H1 (cell line): Measurements from ENCODE around the gene NEDD4. TPM values are rescaled to one million over a fixed set of nuclear protein-coding genes. Genes with fewer than 3 reads are reported as not detected.

Experiments used
- CHD1 ChIP-seq: IDR thresholded peaks from 2 replicates; pipeline ENCODE4 v1.6.1; 2012; ENCODE audit warnings: low read depth, low read length, improper control_type of control experiment
- CHD2 ChIP-seq: IDR thresholded peaks from 2 replicates; pipeline ENCODE4 v1.6.1; 2012; ENCODE audit warnings: low read length, improper control_type of control experiment
- GTF2F1 ChIP-seq: IDR thresholded peaks from 2 replicates; pipeline ENCODE4 v1.6.1; 2012; ENCODE audit warnings: low read depth, low read length, improper control_type of control experiment, borderline replicate concordance
- KDM4A ChIP-seq: IDR thresholded peaks from one replicate; pipeline ENCODE4 v1.7.1; 2012; ENCODE audit warnings: low read depth, mild to moderate bottlenecking, moderate library complexity, low read length, inconsistent platforms; ENCODE audit not compliant: severe bottlenecking
- KDM5A ChIP-seq: fragments of 200-600 bp; IDR thresholded peaks from 2 replicates; pipeline ENCODE4 v1.7.1; 2012; ENCODE audit warnings: mild to moderate bottlenecking, low read length, inconsistent platforms, mixed read lengths
- NANOG ChIP-seq: IDR thresholded peaks from 2 replicates; pipeline ENCODE4 v1.6.1; 2011; ENCODE audit warnings: low read length, low read depth, mild to moderate bottlenecking, inconsistent platforms; ENCODE audit not compliant: insufficient read depth, poor library complexity, severe bottlenecking
- PHF8 ChIP-seq: fragments of 200-600 bp; sonication (generic); conservative IDR thresholded peaks from 2 replicates; pipeline ENCODE4 v1.7.1; 2012; ENCODE audit warnings: low read depth, mild to moderate bottlenecking, inconsistent platforms, low read length, moderate library complexity
- SAP30 ChIP-seq: fragments of 300-600 bp; sonication (generic); IDR thresholded peaks from 2 replicates; pipeline ENCODE4 v1.7.1; 2012; ENCODE audit warnings: low read length, moderate library complexity, mild to moderate bottlenecking, inconsistent platforms; ENCODE audit not compliant: insufficient read depth, insufficient replicate concordance
- TCF12 ChIP-seq: IDR thresholded peaks from 2 replicates; pipeline ENCODE4 v1.6.1; 2011; ENCODE audit warnings: low read depth, mild to moderate bottlenecking, low read length
- ZNF274 ChIP-seq: IDR thresholded peaks from 2 replicates; pipeline ENCODE4 v1.7.0; 2012; ENCODE audit warnings: low read length, borderline replicate concordance; ENCODE audit errors: extremely low read depth
- polyA plus RNA-seq, 7 experiments: library from polyadenylated mRNA; depleted of rRNA in 3 of 7; stranded (reverse) in 5 of 7; unstranded in 2 of 7; fragments of >200 nt in 5 of 7; fragments of 200-250 nt in 2 of 7; gene quantifications; 1 replicate in 5 of 7; 2 replicates in 1 of 7; 4 replicates in 1 of 7; pipeline versions ENCODE4 v1.2.1 to v1.2.3, GENCODE V29; 2011 to 2013; ENCODE audit warnings: missing spikeins in 2 of 7, mixed read lengths in 2 of 7
- total RNA-seq: library from RNA; stranded (reverse); fragmentation: NEBNext Ultra II Directional; extraction: Animal tissue kit (Norgen Biotek cat#: 25700); gene quantifications from 2 replicates; pipeline ENCODE4 v1.2.1, GENCODE V29; 2021
- TF ChIP-seq, protein P1 (sequence below): fragments of 300-600 bp; sonication (generic); IDR thresholded peaks from 2 replicates; pipeline ENCODE4 v1.7.1; 2012; ENCODE audit warnings: low read length, moderate library complexity, mild to moderate bottlenecking, inconsistent platforms; ENCODE audit not compliant: insufficient replicate concordance
- TF ChIP-seq, protein P2 (sequence below): IDR thresholded peaks from 2 replicates; pipeline ENCODE4 v1.6.1; 2012; ENCODE audit warnings: inconsistent platforms

The NEDD4 gene
- total and polyA plus RNA-seq, 2 of the 8 experiments (the other 6 are each of a cell fraction or from before 2014, with no cell fraction given), result 0.95 to 3.9 TPM

GRCh38 chr15:55782901-55783300, 210.5 kb downstream of the NEDD4 start (continued):
- TF ChIP-seq, protein P1, sequence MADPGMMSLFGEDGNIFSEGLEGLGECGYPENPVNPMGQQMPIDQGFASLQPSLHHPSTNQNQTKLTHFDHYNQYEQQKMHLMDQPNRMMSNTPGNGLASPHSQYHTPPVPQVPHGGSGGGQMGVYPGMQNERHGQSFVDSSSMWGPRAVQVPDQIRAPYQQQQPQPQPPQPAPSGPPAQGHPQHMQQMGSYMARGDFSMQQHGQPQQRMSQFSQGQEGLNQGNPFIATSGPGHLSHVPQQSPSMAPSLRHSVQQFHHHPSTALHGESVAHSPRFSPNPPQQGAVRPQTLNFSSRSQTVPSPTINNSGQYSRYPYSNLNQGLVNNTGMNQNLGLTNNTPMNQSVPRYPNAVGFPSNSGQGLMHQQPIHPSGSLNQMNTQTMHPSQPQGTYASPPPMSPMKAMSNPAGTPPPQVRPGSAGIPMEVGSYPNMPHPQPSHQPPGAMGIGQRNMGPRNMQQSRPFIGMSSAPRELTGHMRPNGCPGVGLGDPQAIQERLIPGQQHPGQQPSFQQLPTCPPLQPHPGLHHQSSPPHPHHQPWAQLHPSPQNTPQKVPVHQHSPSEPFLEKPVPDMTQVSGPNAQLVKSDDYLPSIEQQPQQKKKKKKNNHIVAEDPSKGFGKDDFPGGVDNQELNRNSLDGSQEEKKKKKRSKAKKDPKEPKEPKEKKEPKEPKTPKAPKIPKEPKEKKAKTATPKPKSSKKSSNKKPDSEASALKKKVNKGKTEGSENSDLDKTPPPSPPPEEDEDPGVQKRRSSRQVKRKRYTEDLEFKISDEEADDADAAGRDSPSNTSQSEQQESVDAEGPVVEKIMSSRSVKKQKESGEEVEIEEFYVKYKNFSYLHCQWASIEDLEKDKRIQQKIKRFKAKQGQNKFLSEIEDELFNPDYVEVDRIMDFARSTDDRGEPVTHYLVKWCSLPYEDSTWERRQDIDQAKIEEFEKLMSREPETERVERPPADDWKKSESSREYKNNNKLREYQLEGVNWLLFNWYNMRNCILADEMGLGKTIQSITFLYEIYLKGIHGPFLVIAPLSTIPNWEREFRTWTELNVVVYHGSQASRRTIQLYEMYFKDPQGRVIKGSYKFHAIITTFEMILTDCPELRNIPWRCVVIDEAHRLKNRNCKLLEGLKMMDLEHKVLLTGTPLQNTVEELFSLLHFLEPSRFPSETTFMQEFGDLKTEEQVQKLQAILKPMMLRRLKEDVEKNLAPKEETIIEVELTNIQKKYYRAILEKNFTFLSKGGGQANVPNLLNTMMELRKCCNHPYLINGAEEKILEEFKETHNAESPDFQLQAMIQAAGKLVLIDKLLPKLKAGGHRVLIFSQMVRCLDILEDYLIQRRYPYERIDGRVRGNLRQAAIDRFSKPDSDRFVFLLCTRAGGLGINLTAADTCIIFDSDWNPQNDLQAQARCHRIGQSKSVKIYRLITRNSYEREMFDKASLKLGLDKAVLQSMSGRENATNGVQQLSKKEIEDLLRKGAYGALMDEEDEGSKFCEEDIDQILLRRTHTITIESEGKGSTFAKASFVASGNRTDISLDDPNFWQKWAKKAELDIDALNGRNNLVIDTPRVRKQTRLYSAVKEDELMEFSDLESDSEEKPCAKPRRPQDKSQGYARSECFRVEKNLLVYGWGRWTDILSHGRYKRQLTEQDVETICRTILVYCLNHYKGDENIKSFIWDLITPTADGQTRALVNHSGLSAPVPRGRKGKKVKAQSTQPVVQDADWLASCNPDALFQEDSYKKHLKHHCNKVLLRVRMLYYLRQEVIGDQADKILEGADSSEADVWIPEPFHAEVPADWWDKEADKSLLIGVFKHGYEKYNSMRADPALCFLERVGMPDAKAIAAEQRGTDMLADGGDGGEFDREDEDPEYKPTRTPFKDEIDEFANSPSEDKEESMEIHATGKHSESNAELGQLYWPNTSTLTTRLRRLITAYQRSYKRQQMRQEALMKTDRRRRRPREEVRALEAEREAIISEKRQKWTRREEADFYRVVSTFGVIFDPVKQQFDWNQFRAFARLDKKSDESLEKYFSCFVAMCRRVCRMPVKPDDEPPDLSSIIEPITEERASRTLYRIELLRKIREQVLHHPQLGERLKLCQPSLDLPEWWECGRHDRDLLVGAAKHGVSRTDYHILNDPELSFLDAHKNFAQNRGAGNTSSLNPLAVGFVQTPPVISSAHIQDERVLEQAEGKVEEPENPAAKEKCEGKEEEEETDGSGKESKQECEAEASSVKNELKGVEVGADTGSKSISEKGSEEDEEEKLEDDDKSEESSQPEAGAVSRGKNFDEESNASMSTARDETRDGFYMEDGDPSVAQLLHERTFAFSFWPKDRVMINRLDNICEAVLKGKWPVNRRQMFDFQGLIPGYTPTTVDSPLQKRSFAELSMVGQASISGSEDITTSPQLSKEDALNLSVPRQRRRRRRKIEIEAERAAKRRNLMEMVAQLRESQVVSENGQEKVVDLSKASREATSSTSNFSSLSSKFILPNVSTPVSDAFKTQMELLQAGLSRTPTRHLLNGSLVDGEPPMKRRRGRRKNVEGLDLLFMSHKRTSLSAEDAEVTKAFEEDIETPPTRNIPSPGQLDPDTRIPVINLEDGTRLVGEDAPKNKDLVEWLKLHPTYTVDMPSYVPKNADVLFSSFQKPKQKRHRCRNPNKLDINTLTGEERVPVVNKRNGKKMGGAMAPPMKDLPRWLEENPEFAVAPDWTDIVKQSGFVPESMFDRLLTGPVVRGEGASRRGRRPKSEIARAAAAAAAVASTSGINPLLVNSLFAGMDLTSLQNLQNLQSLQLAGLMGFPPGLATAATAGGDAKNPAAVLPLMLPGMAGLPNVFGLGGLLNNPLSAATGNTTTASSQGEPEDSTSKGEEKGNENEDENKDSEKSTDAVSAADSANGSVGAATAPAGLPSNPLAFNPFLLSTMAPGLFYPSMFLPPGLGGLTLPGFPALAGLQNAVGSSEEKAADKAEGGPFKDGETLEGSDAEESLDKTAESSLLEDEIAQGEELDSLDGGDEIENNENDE, result no peak
- no peak for TF ChIP-seq SAP30
- no peak for TF ChIP-seq CHD1
- no peak for TF ChIP-seq ZNF274
- TF ChIP-seq GTF2F1, result no peak
- no peak for TF ChIP-seq KDM4A
- no peak for TF ChIP-seq KDM5A
- no peak for TF ChIP-seq CHD2
- TF ChIP-seq, protein P2, sequence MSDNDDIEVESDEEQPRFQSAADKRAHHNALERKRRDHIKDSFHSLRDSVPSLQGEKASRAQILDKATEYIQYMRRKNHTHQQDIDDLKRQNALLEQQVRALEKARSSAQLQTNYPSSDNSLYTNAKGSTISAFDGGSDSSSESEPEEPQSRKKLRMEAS, result no peak
- TF ChIP-seq NANOG, result no peak
- TF ChIP-seq TCF12, result no peak
- TF ChIP-seq PHF8, result no peak
